CD4-positive, alpha-beta T cell treated with Interleukin-1 beta for 1 hour (primary cell): ENCODE measurements around the gene RETREG2.

Source experiments
- DNase-seq, 2 donors: peaks; one replicate each; pipeline ENCODE4 v3.0.0-alpha.2; 2020 to 2022

The RETREG2 gene

GRCh38 chr2:219171231-219171651 lies 6.8 kb upstream of the RETREG2 start:
- peak; percentile 30 to 61 for DNase-seq

- DNase-seq: no peak
Observed at GRCh38 chr2:219172231-219173154, 5.6 kb upstream of the RETREG2 start.

DNA sequence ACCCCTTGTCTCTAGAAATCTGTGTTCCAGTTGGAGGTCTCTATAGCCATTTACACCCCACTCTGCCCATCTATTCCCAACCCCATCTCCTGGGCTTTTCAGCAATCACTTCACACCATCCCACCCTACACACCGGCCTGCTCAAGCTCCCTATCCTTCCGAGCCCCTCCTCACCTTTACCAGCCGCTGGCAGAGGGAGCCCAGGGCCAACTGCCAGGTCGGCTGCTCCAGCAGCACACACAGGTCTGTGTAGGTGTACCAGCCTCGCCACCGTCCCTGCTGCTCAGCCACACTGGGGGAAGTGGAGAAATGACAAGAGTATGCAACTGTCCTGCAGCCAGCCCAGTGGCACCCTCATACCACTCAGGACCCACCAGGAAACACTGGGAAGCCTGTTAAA lies 4.9 kb upstream of the RETREG2 start:
- no peak for DNase-seq

DNA sequence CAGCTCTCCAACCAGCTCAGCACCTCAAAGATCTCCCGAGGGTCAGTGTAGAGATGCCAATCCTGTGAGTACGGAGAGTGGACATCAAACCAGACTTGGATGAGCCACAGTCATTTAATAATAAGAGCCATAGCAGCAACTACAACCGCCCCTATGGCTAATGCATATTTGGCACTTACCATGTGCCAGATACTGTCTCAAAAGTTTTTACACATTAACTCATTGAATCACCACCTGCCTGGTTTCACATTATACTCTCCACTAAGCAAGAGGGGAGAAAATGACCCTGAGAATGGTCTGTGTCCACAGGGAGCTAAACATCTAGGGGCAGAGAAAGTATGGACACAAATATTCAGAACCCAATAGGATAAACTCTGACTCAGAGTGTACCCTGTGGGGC lies 3.9 kb upstream of the RETREG2 start:
- DNase-seq: no peak

DNA sequence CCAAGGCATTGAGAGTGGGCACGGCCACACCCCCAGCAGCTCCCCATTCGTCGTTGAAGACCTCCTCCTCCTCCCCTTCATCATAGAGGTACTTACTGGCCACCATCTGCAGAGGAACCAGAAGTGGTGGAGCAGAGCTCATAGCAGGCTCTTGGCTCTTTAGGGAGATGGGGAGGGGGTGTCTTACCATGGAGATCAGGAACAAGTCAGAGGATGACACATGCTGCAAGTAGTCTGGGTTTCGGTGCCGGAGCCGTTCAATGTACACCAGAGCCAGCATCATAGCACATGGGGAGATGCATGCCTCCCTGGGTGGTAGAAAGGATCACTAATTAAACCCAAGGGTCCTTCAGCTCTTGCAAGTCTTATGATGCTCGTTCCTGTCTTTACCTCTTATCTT lies 3.3 kb upstream of the RETREG2 start:
- no peak for DNase-seq

- DNase-seq: no peak
Observed at GRCh38 chr2:219175486-219175885, 2.6 kb upstream of the RETREG2 start.

- DNase-seq: peak; percentile 25 to 73
Observed at GRCh38 chr2:219175928-219176817, 1.9 kb upstream of the RETREG2 start.

DNA sequence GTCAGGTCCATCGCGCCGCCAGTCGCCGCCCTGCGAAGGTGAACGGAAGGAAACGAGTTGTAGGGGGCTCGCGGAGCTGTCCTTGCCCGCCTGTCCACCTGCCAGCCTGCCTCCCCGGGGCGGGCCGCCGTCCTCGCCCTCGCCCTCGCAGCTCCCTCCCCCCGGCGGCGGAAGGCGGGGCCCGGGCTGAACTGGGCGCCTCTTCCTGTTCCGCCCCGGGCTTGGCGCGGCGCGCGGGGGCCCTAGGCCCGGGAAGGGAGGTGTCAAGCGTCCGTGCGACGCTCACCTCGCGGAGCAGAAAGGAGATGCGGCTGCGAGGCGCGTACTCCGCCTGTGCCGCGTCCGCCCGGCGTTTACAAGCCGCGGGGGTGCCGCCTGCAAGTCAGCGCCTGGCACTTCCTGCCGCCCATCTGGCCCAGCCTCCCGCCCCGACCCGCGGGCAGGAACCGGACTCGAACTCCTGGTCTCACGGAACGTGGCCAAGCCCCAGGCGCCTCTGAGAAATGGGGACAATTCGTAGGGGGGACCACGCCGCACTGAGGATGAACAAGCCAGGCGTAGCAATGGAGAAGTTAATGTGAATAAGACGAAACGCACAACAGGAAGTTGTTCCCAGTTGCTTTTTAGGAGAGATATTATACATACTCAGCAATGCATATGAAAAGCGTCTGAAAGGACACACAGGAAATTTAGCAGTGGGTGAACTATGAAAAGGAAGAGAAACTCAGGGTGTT lies 1.1 kb upstream of the RETREG2 start, which contains the start of gene CNPPD1:
TSS of gene CNPPD1 (minus strand) at position 108 of the 734 bp plus-strand sequence. CDS start at position 11, 97 bp downstream.
- peak; percentile 89 to 90 for DNase-seq

DNA sequence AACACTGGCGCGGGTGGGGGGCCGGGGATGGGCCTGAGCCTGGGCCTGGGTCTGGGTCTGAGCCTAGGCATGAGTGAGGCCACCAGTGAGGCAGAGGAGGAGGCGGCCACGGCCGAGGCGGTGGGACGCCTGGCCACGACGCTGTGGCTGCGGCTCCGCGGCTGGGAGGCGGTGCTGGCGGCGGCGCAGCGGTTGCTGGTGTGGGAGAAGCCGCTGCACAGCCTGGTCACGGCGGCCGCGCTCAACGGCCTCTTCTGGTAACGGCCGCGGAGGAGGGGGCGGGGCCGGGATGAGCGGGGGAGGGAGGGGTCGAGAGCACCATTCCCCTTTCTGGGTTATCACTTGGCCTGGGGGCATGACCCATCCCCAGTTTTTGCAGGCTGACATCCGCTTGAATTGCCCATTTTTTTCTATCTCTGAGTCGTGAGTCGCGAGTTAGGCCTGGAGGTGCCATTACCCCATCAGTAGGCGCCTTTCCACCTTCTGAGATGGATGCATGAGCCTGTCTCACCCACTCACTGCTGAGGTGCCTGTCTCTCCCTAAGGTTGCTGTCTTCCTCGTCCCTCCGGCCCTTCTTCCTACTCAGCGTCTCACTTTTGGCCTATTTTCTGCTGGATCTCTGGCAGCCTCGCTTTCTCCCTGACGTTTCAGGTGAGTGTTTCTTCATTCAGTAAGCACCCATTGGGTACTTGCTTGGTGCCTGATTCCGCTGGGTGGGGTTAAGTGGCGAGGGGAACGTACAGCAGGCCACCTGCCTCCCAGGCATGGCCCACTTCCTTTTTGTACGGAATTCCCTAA lies 501 bp downstream of the RETREG2 start:
- no peak for DNase-seq

DNA sequence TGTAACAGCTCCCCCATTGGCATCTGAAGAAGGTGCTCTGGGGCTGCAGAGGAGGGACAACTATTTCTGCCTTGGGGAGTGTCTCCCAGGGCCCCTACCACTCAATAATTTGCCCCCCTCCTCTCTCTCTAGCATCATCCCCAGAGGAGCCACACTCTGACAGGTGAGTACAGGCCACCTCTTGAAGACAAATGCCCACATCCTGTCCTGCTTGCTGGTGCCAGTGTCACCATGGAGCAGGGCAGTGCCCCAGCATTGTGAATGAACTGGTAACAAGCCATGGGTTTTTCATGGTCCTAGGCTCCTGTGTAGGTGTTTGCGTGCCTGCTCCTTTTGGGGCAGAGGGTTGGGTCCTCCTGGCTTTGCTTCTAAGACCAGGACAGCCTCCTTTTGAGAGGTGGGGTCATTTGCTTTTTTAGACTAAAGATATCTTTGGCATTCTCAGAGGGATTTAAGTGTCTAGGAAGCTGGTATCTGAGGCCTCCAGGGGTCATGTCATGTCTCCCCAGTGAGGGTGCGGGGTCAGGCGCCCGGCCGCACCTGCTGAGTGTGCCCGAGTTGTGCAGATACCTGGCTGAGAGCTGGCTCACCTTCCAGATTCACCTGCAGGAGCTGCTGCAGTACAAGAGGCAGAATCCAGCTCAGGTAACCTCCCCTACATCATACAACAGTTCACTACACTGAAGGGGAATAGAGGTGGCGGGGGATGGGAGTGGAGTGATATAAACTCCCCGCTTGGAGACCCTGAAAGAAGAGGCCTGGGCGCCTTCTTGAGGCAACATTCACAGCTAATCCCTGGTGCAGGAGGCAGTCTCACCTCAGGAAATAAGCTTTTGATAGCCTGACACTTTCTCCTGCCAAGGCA lies 1.8 kb downstream of the RETREG2 start:
- DNase-seq: no peak

- no peak for DNase-seq
Observed at GRCh38 chr2:219180961-219181360, 2.9 kb downstream of the RETREG2 start.

- DNase-seq: no peak
Observed at GRCh38 chr2:219181531-219181930, 3.5 kb downstream of the RETREG2 start.

DNA sequence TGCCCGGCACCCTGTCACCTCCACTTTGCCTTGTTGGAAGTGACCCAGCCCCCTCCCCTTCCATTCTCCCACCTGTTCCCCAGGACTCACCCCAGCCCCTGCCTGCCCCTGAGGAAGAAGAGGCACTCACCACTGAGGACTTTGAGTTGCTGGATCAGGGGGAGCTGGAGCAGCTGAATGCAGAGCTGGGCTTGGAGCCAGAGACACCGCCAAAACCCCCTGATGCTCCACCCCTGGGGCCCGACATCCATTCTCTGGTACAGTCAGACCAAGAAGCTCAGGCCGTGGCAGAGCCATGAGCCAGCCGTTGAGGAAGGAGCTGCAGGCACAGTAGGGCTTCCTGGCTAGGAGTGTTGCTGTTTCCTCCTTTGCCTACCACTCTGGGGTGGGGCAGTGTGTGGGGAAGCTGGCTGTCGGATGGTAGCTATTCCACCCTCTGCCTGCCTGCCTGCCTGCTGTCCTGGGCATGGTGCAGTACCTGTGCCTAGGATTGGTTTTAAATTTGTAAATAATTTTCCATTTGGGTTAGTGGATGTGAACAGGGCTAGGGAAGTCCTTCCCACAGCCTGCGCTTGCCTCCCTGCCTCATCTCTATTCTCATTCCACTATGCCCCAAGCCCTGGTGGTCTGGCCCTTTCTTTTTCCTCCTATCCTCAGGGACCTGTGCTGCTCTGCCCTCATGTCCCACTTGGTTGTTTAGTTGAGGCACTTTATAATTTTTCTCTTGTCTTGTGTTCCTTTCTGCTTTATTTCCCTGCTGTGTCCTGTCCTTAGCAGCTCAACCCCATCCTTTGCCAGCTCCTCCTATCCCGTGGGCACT lies 4.5 kb downstream of the RETREG2 start:
- DNase-seq: peak in 1 of 2 donors; percentile 14

- no peak for DNase-seq
Observed at GRCh38 chr2:219183151-219183772, 5.2 kb downstream of the RETREG2 start.

DNA sequence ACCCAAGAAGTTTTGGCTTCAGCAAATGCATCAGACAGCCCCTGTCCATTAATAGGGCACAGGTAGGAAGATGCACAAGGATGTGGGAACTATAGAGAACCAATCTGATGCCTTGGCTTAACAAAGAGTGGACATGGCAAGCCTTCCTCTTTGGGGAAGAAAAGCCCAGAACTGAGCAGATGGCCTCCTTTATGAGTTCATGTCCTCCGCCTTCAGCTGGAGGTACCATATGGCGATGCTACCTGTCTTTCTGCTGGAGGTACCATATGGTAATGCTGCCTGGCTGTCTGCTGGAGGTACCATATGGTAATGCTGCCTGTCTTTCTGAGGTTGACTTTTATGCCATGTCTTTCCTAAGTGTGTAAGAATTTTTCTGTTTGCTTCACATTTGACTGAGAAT lies 6.0 kb downstream of the RETREG2 start:
- DNase-seq: no peak

- no peak for DNase-seq
Observed at GRCh38 chr2:219186754-219187456, 8.8 kb downstream of the RETREG2 start.

GRCh38 chr2:219197388-219197787 lies 19.3 kb downstream of the RETREG2 start:
- no peak for DNase-seq

DNA sequence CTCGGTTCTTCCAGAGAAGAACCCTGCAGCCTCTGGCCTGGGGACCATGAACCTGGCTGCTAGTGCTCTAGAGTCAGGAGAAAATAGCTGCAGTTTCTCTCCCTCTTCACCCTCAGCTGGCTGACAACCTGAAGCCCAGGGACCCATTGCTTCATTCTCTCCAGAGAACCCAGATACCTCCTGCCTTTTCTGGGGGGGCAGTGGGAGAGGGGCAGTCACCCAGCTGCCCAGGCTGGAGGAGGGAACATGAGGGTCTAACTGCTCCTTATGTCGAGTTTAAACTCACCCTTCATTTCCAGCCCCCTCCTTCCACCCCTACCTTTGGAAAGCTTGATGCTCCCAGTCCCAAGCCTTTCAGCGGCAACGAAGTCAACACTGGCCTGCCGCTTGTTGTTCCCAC lies 20.9 kb downstream of the RETREG2 start:
- no peak for DNase-seq
